ENCODE measurements around the gene SPINT1. TPM values are rescaled to one million over a fixed set of nuclear protein-coding genes. Genes with fewer than 3 reads are reported as not detected.

SPINT1 gene
- total and polyA plus RNA-seq, 2 of the 13 experiments (the other 11 are each of a cell fraction or from before 2014, with no cell fraction given) = 0.49 to 2.5 TPM

- no peak for TF ChIP-seq ZNF142 (CRISPR knock-in tag; IDR thresholded peaks at IDR 0.05)
- TF ChIP-seq ZFP36 (IDR thresholded peaks at IDR 0.05; ENCODE audit: borderline replicate concordance, low read depth, low read length, partially characterized antibody) = no peak
- TF ChIP-seq, protein P1, sequence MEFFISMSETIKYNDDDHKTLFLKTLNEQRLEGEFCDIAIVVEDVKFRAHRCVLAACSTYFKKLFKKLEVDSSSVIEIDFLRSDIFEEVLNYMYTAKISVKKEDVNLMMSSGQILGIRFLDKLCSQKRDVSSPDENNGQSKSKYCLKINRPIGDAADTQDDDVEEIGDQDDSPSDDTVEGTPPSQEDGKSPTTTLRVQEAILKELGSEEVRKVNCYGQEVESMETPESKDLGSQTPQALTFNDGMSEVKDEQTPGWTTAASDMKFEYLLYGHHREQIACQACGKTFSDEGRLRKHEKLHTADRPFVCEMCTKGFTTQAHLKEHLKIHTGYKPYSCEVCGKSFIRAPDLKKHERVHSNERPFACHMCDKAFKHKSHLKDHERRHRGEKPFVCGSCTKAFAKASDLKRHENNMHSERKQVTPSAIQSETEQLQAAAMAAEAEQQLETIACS (CRISPR knock-in tag; IDR thresholded peaks at IDR 0.05) = no peak
- no peak for TF ChIP-seq FOXC1 (CRISPR knock-in tag; IDR thresholded peaks at IDR 0.05; ENCODE audit: borderline replicate concordance)
- TF ChIP-seq, protein P2, sequence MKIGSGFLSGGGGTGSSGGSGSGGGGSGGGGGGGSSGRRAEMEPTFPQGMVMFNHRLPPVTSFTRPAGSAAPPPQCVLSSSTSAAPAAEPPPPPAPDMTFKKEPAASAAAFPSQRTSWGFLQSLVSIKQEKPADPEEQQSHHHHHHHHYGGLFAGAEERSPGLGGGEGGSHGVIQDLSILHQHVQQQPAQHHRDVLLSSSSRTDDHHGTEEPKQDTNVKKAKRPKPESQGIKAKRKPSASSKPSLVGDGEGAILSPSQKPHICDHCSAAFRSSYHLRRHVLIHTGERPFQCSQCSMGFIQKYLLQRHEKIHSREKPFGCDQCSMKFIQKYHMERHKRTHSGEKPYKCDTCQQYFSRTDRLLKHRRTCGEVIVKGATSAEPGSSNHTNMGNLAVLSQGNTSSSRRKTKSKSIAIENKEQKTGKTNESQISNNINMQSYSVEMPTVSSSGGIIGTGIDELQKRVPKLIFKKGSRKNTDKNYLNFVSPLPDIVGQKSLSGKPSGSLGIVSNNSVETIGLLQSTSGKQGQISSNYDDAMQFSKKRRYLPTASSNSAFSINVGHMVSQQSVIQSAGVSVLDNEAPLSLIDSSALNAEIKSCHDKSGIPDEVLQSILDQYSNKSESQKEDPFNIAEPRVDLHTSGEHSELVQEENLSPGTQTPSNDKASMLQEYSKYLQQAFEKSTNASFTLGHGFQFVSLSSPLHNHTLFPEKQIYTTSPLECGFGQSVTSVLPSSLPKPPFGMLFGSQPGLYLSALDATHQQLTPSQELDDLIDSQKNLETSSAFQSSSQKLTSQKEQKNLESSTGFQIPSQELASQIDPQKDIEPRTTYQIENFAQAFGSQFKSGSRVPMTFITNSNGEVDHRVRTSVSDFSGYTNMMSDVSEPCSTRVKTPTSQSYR (CRISPR knock-in tag; IDR thresholded peaks at IDR 0.05; ENCODE audit: borderline replicate concordance) = no peak
- no peak for TF ChIP-seq ZNF724P (CRISPR knock-in tag; IDR thresholded peaks at IDR 0.05; ENCODE audit: borderline replicate concordance)
- no peak for TF ChIP-seq IKZF1 (IDR thresholded peaks at IDR 0.05)
- TF ChIP-seq, protein P3, sequence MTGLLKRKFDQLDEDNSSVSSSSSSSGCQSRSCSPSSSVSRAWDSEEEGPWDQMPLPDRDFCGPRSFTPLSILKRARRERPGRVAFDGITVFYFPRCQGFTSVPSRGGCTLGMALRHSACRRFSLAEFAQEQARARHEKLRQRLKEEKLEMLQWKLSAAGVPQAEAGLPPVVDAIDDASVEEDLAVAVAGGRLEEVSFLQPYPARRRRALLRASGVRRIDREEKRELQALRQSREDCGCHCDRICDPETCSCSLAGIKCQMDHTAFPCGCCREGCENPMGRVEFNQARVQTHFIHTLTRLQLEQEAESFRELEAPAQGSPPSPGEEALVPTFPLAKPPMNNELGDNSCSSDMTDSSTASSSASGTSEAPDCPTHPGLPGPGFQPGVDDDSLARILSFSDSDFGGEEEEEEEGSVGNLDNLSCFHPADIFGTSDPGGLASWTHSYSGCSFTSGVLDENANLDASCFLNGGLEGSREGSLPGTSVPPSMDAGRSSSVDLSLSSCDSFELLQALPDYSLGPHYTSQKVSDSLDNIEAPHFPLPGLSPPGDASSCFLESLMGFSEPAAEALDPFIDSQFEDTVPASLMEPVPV (CRISPR knock-in tag; IDR thresholded peaks at IDR 0.05) = no peak
- TF ChIP-seq SSRP1 (CRISPR knock-in tag; IDR thresholded peaks at IDR 0.05) = no peak
- no peak for TF ChIP-seq REPIN1 (CRISPR knock-in tag; IDR thresholded peaks at IDR 0.05; ENCODE audit: borderline replicate concordance, low read depth)
- TF ChIP-seq ZNF205 (CRISPR knock-in tag; IDR thresholded peaks at IDR 0.05) = no peak
Measured at GRCh38 chr15:40894681-40895448, 51.0 kb downstream of the SPINT1 start (continued).
